ENCODE results near the gene ABCC9.

ABCC9 gene

DNA sequence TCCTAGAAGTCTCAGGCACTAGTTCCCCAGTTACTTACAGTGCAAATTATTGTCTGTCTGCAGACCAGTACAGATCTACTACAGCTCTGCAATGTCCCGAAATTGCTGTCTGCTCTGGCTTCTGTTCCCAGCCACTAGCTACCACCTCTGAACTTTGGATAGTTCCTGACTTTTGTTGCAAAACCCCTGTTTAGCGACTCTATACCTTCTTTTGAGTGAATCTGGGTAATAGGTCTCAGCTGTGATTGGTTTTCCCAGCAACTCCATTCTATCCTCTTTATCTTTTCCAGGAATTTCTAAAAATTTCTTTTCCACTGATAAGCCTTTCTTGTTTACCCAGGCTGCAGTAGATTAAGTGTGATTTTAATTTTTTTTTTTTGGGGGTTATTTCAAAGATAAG is 183.5 kb downstream of the ABCC9 start:
- no peak overlapping the region for H3K4me3 ChIP-seq (ENCODE audit: low read depth, low read length)
- in situ Hi-C loops (cut with HindIII; ENCODE audit: low sequenced_read_pairs), result no loop called here
- TF ChIP-seq, protein P1, sequence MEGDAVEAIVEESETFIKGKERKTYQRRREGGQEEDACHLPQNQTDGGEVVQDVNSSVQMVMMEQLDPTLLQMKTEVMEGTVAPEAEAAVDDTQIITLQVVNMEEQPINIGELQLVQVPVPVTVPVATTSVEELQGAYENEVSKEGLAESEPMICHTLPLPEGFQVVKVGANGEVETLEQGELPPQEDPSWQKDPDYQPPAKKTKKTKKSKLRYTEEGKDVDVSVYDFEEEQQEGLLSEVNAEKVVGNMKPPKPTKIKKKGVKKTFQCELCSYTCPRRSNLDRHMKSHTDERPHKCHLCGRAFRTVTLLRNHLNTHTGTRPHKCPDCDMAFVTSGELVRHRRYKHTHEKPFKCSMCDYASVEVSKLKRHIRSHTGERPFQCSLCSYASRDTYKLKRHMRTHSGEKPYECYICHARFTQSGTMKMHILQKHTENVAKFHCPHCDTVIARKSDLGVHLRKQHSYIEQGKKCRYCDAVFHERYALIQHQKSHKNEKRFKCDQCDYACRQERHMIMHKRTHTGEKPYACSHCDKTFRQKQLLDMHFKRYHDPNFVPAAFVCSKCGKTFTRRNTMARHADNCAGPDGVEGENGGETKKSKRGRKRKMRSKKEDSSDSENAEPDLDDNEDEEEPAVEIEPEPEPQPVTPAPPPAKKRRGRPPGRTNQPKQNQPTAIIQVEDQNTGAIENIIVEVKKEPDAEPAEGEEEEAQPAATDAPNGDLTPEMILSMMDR (IDR thresholded peaks at IDR 0.05; ENCODE audit: low read depth, low read length), result no peak
- DNase-seq (ENCODE audit: low read depth, low spot score), result no peak

DNA sequence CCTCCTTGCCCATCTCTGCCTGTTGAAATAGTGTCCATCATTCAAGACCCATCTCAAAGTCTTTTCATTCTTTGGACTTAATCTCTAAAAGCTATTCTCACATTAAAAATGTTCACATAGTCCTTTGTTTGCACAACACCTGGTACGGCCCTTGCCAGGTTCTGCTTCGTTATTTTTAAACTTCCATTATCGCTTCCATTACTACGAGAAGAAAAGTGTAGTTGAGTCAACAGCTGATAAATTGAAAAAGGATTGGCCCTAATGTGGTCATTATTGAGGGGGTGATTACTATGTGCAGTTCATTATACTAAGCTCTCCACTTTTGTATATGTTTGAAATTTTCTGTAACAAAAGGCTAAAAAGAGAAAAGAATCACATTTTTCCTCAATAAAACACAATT is 184.5 kb downstream of the ABCC9 start:
- in situ Hi-C loops (cut with HindIII; ENCODE audit: low sequenced_read_pairs), result no loop called here
- TF ChIP-seq, protein P1 (IDR thresholded peaks at IDR 0.05; ENCODE audit: low read depth, low read length), result no peak
- DNase-seq (ENCODE audit: low read depth, low spot score), result no peak
- no peak overlapping the region for H3K4me3 ChIP-seq (ENCODE audit: low read depth, low read length)

DNA sequence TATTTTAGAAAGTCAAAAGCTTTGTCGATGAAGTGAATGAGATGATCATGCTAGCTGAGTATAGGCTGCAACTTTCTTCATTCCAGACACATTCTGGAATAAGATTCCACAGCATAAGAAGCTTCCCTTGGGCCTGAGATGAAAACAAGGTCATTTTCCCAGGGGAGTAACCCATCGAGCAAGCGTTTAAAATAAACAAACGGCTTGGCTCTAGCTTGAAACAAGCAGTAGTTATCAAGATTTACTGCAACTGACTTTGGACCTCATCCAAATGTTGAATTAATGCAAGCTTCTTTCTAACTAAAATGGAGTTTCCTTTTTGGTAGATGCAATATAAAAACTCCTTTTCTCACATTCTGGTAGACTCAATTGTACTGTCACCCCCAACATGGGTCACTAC is 189.7 kb downstream of the ABCC9 start:
- in situ Hi-C loops (cut with HindIII; ENCODE audit: low sequenced_read_pairs), result no loop called here

More for the DNA sequence above, 189.7 kb downstream of the ABCC9 start:
- TF ChIP-seq, protein P1 (IDR thresholded peaks at IDR 0.05; ENCODE audit: low read depth, low read length), result no peak
- H3K4me3 ChIP-seq (ENCODE audit: low read depth, low read length), result no peak overlapping the region
- DNase-seq (ENCODE audit: low read depth, low spot score), result peak; percentile 66

All from astrocyte of the spinal cord (primary cell).